Fibroblast of lung (primary cell): ENCODE results near the gene LRRK1. TPM values are rescaled to one million over a fixed set of nuclear protein-coding genes. Genes with fewer than 3 reads are reported as not detected.

Source experiments
- DNase-seq, 2 donors: peaks; one replicate each; pipeline versions ENCODE4 v3.0.0 to v3.0.0-alpha.2; 2010; ENCODE audit warnings: low read depth in 2 of 2
- H2AFZ ChIP-seq: 2 replicates; pipeline ENCODE4 v1.5.1; 2012; ENCODE audit warnings: low read length, control low read depth, inconsistent platforms
- H3K27ac ChIP-seq: 2 replicates; pipeline ENCODE4 v1.5.1; 2011; ENCODE audit warnings: low read length, control low read depth; ENCODE audit not compliant: insufficient read depth
- H3K27me3 ChIP-seq: 2 replicates; pipeline ENCODE4 v1.5.1; 2011; ENCODE audit warnings: mild to moderate bottlenecking, low read length; ENCODE audit not compliant: control insufficient read depth, insufficient read depth
- H3K36me3 ChIP-seq: 2 replicates; pipeline ENCODE4 v1.5.1; 2011; ENCODE audit warnings: low read length; ENCODE audit not compliant: control insufficient read depth, insufficient read depth
- H3K4me1 ChIP-seq: 2 replicates; pipeline ENCODE4 v1.5.1; 2011; ENCODE audit warnings: low read length; ENCODE audit not compliant: control insufficient read depth, insufficient read depth; ENCODE audit errors: extremely low read depth
- H3K4me2 ChIP-seq: 2 replicates; pipeline ENCODE4 v1.5.1; 2011; ENCODE audit warnings: low read length, control low read depth; ENCODE audit not compliant: insufficient read depth; ENCODE audit errors: extremely low read depth
- H3K4me3 ChIP-seq, 4 experiments: fragments of 200-600 bp in 1 of 4; sonication (generic) in 1 of 4; replicated peaks in 1 of 4; 2 replicates each; pipeline ENCODE4 v1.5.1; 2011 to 2016; ENCODE audit warnings: low read length in 4 of 4, low read depth in 3 of 4, mild to moderate bottlenecking in 3 of 4, control low read depth in 2 of 4, inconsistent platforms in 1 of 4, mixed read lengths in 1 of 4; ENCODE audit not compliant: insufficient read depth in 1 of 4; ENCODE audit errors: control extremely low read depth in 1 of 4
- H3K79me2 ChIP-seq: 2 replicates; pipeline ENCODE4 v1.5.1; 2012; ENCODE audit warnings: mild to moderate bottlenecking, low read length, inconsistent platforms; ENCODE audit not compliant: control insufficient read depth, insufficient read depth
- H3K9ac ChIP-seq: 2 replicates; pipeline ENCODE4 v1.5.1; 2011; ENCODE audit warnings: mild to moderate bottlenecking, low read length, control low read depth; ENCODE audit not compliant: insufficient read depth
- H3K9me3 ChIP-seq: 2 replicates; pipeline ENCODE4 v1.5.1; 2012; ENCODE audit warnings: low read depth, low read length; ENCODE audit not compliant: control insufficient read depth, insufficient read depth
- H4K20me1 ChIP-seq: 2 replicates; pipeline ENCODE4 v1.5.1; 2011; ENCODE audit warnings: low read length; ENCODE audit not compliant: control insufficient read depth, insufficient read depth; ENCODE audit errors: extremely low read depth
- EZH2 ChIP-seq: IDR thresholded peaks from 2 replicates; pipeline ENCODE4 v1.5.1; 2012; ENCODE audit warnings: low read length, control low read depth, mild to moderate bottlenecking; ENCODE audit errors: missing control alignments
- polyA plus RNA-seq, 2 donors: library from polyadenylated mRNA; depleted of rRNA in 1 of 2; stranded (reverse) in 1 of 2; unstranded in 1 of 2; fragments of >200 nt; gene quantifications; 2 replicates each; pipeline ENCODE4 v1.2.1, GENCODE V29; 2011 to 2012; ENCODE audit warnings: missing spikeins in 1 of 2
- total RNA-seq: library from RNA; depleted of rRNA; stranded (reverse); fragments of >200 nt; gene quantifications from 2 replicates; pipeline ENCODE4 v1.2.1, GENCODE V29; 2014
- TF ChIP-seq, protein P1 (sequence below), 2 donors: IDR thresholded peaks in 1 of 2; conservative IDR thresholded peaks in 1 of 2; 1 replicate in 1 of 2; 2 replicates in 1 of 2; pipeline ENCODE4 v1.5.1; 2011 to 2012; ENCODE audit warnings: low read length in 2 of 2, control low read depth in 1 of 2, inconsistent platforms in 1 of 2, low read depth in 1 of 2, mild to moderate bottlenecking in 1 of 2

The LRRK1 gene
- total and polyA plus RNA-seq, 2 donors (not counting 1 experiment from before 2014, with no cell fraction given) = 3.8 to 12.2 TPM

DNA sequence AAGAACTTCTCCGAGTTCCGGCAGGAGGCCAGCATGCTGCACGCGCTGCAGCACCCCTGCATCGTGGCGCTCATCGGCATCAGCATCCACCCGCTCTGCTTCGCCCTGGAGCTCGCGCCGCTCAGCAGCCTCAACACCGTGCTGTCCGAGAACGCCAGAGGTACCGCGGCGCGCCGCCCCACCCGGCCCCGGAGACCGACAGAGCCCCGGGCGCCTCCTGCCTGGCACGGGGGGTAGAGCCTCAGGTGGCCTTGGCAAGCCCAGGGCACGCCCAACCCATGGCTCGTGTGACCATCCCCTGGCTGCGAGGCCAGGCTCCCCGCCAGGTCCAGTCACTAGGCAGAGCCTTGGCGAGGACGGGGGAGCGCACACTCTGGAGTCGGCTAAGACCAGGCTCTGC, 134.1 kb downstream of the LRRK1 start:
- Histone ChIP-seq H3K79me2 (no peaks in the 10 kb centered on the region), H2AFZ (no peak overlapping the region), H3K9ac (no peak overlapping the region), H3K36me3 (peaks cover 4% of the 10 kb centered on the region), H4K20me1 (no peaks in the 10 kb centered on the region), H3K27ac (no peak overlapping the region), H3K4me2 (no peak overlapping the region), H3K9me3 (no peaks in the 10 kb centered on the region), H3K27me3 (no peaks in the 10 kb centered on the region), H3K4me3 (no peak overlapping the region), H3K4me1 (no peaks in the 10 kb centered on the region)
- DNase-seq = no peak
- TF ChIP-seq, protein P1, sequence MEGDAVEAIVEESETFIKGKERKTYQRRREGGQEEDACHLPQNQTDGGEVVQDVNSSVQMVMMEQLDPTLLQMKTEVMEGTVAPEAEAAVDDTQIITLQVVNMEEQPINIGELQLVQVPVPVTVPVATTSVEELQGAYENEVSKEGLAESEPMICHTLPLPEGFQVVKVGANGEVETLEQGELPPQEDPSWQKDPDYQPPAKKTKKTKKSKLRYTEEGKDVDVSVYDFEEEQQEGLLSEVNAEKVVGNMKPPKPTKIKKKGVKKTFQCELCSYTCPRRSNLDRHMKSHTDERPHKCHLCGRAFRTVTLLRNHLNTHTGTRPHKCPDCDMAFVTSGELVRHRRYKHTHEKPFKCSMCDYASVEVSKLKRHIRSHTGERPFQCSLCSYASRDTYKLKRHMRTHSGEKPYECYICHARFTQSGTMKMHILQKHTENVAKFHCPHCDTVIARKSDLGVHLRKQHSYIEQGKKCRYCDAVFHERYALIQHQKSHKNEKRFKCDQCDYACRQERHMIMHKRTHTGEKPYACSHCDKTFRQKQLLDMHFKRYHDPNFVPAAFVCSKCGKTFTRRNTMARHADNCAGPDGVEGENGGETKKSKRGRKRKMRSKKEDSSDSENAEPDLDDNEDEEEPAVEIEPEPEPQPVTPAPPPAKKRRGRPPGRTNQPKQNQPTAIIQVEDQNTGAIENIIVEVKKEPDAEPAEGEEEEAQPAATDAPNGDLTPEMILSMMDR (conservative IDR thresholded peaks at IDR 0.05 in 1 of 2, IDR thresholded peaks at IDR 0.05 in 1 of 2; ENCODE audit: low read depth in 1 of 2, low read length in 2 of 2) = no peak
- no peak for TF ChIP-seq EZH2

DNA sequence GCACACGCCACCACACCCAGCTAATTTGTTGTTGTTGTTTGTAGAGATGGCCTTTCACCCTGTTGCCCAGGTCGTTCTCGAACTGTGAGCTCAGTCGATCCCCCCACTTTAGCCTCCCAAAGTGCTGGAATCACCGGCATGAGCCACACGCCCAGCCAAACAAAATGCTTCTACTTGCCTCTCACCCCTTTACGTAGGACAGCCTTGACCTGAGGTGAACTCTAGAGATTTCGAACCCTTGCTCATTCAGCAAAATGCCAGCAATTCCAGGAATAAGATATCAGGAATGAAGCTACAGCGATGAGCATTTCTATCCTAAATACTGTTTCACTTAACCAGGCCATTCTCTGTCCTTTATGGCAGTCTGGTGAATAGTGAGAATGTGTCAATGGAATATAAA, 135.0 kb downstream of the LRRK1 start:
- TF ChIP-seq EZH2 = no peak
- TF ChIP-seq, protein P1 (conservative IDR thresholded peaks at IDR 0.05 in 1 of 2, IDR thresholded peaks at IDR 0.05 in 1 of 2; ENCODE audit: low read depth in 1 of 2, low read length in 2 of 2) = no peak
- Histone ChIP-seq H3K9ac (no peak overlapping the region), H3K4me2 (no peak overlapping the region), H3K36me3 (peaks cover 4% of the 10 kb centered on the region), H3K4me1 (no peaks in the 10 kb centered on the region), H2AFZ (no peak overlapping the region), H4K20me1 (no peaks in the 10 kb centered on the region), H3K9me3 (no peaks in the 10 kb centered on the region), H3K27me3 (no peaks in the 10 kb centered on the region), H3K4me3 (no peak overlapping the region), H3K79me2 (no peaks in the 10 kb centered on the region), H3K27ac (no peak overlapping the region)
- no peak for DNase-seq

DNA sequence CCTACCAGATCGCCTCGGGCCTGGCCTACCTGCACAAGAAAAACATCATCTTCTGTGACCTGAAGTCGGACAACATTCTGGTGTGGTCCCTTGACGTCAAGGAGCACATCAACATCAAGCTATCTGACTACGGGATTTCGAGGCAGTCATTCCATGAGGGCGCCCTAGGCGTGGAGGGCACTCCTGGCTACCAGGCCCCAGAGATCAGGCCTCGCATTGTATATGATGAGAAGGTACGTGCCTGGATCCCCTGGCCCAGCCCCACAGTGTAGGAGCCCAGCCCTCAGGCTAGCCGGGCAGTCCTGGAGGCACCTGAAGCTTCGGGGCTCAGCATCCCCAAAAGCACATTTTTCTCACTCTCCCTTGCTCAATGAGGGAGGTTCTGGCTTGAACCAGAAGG, 135.8 kb downstream of the LRRK1 start:
- Histone ChIP-seq H3K79me2 (no peaks in the 10 kb centered on the region), H3K27me3 (no peaks in the 10 kb centered on the region), H3K27ac (no peak overlapping the region), H3K36me3 (peaks cover 4% of the 10 kb centered on the region), H3K4me2 (no peak overlapping the region), H4K20me1 (no peaks in the 10 kb centered on the region), H3K9ac (no peak overlapping the region), H3K4me3 (no peak overlapping the region), H2AFZ (no peak overlapping the region), H3K4me1 (no peaks in the 10 kb centered on the region), H3K9me3 (no peaks in the 10 kb centered on the region)
- no peak for TF ChIP-seq EZH2
- TF ChIP-seq, protein P1 (conservative IDR thresholded peaks at IDR 0.05 in 1 of 2, IDR thresholded peaks at IDR 0.05 in 1 of 2; ENCODE audit: low read depth in 1 of 2, low read length in 2 of 2) = no peak
- DNase-seq = no peak
